NCI-H1417 (cell line): ENCODE results near the gene GBA2.
A peak's percentile ranks its signal among the peaks of the same experiment; 100 is the strongest.

Experiments used
- DNase-seq, 3 experiments: peaks; one replicate each; lab custom pipeline; 2025; lab: John Stamatoyannopoulos, UW

Gene GBA2

DNA sequence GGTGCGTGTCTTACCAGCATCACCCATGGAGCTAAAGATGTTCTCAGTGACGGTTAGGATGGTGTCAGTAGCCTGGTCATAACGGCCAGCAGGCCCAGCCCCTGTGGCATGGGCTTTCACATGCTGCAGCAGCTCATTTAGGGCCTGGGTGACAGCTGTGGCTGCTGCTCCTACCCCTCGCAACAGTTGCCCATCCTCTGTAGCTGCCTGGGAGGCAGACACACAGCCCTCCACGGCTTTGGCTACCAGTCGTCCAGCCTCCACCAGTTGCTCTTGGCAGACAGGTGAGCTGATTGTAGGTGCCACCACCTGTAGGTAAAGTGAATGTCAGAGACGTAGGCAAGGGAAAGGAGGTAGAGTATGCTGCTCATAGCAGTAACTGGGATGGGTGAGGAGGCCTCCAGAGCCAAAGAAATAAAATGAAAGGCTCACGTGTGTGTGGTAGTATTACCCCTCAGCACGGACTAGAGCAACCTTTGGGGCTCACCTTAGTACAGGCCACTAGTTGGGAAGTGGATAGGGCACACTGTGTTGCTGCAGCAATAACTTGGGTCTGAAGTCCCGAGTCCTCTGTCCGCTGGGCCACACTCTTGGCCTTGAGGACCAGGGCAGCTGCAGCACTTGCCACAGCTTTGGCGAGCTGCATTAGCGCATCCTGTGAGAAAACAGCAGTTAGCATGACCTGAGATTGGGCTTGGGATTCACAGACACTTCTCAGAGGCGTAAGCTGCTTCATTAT, 31.7 kb downstream of the GBA2 start:
- DNase-seq, result no peak

DNA sequence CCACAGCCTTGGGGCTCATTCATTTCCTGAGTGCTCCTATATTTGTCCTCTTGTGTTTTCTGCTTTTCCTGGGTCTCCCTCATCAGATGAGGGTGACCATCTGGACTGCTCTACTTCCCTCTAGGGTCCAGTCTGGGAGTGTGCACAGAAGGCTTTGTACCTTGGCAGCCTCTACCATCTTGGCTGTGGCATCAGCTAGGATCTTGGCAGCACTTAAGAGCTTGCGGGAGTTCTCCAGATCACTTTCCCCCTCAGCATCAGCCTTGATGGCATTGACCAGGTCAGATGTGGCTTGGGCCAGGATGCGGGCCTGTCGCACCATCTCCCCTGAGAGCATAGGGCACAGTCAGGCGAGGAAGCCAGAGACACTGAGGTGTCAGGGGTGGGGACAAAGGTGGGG, 32.8 kb downstream of the GBA2 start:
- DNase-seq, result no peak

DNA sequence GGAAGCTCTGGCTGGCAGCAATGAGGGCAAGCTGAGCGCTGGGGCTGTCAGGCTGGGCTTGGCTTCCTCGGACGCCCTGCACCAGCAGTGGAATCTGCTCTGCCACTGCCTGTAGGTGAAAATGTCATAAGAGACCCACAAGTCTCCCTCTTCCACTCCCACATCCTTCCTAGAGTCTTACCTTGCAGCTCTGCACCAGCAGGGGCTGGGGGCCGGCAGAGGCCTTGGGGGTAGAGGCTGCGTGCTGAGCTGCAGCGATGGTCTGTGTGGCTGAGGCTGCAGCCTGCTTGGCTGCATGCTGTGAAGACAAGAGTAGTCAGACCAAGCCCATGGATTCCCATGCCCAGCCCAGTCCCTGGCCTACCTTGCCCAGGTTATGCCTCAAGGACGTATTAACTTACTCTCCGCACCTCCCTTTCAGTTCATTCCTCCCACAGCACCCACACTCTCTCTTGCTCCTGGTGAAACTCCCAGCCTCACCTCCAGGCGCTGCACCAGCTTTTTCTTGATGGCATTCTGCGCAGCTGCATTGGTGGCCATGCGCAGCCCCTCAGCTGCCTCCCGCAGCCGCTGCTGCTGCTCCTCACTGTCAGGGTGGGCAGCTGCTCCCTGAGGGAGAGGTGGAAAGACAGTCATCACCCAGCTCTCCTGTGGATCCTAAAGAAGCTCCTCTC, 34.3 kb downstream of the GBA2 start:
- no peak for DNase-seq

DNA sequence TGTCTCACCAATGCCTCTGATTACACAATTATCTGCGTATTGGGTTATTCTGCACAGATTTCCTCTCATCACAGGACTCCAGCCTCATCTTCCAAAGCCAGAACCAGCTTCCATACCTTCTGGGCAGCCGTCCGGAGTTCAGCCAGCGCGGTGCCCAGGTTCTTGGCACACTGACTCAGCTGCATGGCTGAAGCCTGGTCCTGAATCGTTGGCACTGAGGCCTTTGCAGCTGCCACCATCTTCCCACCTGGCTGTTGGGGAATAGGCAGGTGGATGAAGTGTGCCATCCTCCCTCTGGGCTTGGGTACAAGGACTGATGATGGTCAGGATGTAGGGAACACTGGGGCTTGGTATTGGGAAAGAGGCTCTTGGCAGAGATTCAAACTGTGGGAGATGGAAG, 34.9 kb downstream of the GBA2 start:
- no peak for DNase-seq

DNA sequence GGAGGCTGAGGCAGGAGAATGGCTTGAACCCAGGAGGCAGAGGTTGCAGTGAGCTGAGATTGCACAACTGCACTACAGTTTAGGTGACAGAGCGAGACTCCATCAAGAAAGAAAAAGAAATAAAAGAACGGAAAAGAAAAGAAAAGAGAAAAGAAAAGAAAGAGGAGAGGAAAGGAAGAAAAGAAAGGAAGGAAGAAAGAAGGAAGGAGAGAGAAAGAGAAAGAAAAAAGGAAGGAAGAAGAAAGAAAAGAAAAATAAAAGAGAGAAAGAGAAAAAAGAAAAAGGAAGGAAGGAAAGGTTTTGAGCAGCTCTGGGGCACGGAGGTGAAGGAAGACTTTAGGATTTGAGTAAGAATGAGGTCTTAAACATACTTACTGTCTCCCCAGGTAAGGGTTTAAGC, 35.5 kb downstream of the GBA2 start:
- DNase-seq, result no peak

DNA sequence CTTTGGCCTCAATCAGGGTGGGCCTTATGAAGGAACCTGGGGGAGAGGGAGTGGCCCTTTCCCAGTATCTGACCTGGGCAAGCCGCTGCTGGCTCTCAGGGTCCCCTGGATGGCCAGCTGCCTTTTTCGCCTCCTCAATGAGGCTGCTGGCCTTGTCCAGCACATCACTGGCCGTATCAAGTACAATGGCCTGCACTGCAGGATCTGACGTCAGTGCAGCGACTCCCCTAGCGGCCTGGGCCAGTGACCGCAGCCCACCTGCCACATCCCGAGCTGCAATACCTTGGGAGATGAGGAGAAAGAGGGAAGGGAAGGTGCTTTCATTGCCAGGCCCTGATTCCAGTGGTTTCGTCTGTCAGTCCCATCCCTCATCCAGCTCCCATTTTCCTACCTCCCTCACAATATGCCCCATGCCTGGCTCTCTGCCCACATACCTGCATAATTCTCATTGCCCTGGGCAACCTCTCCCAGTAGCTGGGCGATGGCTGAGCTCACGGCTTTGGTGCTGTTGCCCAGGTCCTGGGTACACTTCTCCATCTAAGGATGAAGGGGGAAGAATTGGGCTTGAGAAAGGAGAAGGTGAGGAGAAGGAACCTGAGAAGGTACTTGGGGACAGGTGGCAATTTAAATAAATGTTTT, 36.1 kb downstream of the GBA2 start:
- no peak for DNase-seq

DNA sequence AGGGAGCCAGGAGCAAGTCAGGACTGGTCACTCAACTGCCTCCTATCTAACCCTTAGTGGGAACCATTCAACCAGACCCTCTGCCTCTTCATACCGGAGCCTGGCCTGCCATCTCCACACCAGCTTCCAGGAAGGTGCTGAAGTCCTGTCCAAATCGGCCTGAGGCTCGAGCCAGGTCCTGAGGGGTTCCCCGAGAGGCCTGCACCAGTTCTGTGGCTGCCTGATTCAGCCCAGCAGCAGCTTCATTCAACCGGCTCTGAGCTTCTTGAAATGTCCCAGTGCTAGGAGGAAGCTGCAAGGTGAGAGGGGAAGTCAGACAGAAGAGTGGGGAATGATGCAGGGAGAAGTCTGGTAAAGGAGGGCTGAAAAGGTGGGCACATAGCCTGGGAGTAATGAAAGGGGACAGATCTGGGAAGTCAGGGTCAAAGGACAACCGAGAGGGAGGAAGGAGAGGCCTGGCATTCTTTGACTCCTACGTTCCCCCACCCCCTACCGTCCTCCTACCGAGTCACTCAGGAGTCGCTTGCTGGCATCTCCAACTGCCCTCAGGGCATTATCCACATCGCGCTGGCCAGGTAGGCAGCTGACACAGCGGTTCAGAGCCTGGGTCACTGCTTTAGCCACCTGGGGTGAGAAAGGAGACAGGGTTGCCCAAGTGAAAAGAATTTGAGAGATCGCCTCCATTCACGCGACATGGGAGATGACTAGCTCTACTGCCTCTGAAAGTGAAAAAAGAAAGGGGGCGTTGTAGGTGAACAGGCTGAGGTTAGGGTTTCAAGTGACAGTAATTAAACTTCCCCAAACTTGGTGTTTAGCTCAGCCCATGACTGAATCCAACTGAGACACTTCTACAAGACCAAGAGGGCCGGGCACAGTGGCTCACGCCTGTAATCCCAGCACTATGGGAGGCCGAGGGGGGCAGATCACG, 37.3 kb downstream of the GBA2 start:
- no peak for DNase-seq

DNA sequence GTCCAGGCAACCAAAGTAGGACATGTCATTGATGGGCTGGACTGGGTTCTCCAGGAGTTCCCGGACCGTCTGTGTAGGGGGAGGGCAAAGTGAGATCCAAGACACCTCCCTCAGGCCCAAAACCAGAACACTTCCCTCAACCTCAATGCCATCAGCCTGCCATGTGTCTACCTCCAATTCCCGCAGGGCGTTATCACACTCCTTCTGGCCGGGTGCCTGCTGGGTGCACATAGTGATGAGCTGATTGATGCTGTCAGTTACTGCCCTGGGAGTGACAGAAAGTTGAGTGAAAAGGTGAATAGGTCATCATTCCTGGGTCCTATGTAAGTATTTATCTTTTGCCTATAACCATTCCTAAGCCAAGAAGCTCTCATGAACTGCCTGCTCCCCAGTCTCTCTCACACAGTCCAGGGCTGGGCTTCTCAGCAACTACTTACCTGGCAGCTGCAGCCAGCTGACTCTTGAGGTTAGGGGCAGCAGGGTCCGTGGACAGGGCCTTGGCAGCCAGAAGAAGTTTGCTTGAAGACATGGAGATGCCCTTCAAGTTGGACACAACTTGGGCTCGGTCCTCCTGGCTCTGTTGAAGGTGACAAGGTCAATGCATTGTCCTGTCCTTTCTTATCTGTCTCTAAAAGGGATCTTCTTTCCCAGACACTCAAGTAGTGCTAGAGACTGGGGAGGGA, 38.1 kb downstream of the GBA2 start:
- DNase-seq, result no peak

DNA sequence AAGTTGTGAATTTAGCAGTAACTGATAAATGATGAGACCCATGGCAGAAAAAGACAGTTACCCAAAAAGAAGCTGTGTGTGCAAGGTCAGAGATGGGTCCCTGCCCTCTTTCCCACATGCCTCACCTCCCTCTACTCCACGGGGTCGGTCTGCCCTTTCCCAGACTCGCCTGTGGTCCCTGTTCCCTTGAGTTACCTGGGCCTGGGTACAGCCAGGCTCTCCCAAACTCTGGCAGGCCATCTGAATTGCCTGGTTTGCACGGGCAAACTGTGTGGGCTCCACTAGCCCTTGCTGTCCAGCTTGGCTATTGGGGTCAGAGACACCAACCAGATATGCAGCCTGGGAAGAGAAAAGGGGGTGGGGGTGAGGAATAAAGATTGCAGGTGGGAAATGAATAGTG, 40.9 kb downstream of the GBA2 start:
- no peak for DNase-seq

DNA sequence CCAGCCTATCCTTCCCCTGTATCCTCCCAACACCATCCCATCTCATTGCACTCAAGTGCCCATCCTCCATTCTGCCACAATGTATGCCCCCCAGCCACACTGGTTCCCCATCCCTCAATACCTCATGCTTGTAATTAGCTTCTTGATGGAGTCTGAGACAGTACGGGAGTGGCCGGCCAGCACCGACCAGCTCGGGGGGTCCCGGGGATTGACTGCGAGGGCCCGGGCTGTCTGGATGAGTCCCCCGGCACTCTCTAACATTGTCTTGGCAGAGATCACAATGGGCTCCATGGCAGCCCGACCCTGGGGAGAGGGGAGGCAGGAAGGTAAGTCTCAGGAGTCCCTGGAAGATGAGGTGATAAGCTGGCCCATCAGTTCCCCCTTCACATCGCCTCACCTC, 42.1 kb downstream of the GBA2 start:
- no peak for DNase-seq

DNA sequence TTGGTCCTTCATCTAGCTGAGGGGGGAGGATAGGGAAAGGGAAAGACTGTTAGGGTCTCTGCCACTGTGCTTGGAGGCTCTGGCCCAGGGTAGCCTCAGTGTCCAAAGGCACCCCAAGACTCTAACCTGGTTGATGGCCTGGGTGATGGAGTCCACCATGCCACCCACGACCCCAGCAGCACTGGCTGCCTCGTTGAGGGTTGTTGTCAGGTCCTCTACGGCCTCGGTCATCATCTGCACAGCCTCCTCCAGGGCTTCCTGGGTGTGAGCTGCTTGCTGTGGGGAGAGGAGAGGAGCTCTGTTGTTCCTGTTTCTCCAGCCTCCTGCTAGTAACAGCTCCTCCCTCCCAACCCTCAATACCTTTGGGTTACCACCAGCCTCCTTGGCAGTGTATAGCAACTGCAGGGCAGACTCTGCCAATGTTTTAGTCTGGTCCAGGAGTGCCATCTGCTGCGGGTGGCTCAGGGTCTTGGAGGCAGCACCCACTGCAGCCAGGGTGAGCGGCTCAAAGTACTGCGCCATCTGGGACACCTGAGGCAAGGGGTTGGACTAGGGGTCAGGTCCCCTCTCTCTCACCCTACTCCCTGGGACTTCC, 43.1 kb downstream of the GBA2 start:
- no peak for DNase-seq

DNA sequence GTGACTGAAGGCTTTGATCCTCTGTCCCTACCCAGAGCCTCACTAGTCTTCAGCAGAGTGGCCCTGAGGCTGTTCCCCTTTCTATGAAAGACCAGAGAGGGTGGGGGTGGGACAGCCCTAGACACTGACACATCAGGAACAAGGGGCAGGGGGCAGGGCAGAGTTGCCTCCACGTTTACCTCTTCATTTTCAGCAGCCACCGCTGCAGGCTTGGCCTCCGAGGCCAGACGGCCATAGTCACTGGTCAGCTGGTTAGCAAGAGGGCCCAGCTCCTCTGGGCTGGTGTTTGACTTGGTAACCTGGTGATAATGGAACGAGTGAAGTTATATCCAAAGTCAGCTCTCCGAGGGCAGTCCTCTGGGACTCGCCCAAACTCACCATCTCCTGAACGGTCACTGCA, 43.7 kb downstream of the GBA2 start:
- no peak for DNase-seq

DNA sequence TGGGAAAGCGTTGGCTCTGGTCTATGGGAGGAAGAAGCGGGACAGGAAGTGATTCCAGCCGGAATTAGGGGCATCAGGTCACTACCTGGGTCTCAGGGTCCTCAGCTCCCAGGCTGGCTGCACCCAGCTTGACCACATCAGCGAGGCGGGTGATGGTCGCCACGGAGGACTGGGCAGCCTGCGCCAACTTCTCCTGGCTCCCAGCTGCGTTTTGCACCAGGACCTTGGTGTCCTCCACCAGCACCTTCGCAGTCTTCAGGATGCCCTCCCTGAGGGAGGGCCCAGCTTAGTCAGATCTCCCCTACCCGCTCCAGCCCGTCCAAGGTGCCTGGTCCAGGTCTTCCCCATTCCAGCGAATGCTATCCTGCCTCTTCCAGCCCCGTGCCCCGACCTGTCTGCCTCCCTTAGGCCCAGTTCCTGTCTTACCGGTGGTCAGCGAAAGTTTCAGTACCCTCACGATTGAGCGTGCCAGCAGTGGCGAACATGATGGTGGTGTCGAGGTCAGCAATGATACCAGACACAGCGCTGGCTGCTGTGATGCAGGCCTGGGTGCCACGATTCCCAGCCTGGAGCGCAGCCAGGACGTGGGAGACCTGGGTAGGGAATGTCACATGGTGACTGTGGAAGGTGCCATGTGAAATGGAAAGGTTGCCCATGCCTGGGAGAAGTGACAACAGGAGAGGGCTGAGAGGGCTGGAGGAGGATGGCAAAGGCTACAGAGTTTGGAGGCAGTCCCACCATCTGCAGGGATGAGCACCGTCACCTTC, 44.9 kb downstream of the GBA2 start:
- no peak for DNase-seq

DNA sequence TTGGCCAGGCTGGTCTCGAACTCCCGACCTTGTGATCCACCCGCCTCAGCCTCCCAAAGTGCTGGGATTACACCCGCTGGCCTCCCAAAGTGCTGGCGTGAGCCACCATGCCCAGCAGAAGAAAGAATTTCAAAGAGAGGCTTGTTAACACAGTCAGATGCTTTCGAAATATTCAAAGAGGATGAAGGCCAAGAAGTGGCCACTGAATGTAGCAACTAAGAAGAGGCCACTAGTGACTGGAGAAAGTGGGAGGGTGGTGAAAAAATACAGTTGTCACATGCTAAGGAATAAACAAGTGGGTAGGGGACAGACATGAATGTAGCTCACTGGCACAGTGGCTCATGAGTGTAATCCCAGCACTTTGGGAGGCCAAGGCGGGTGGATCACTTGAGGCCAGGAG, 46.3 kb downstream of the GBA2 start:
- no peak for DNase-seq

DNA sequence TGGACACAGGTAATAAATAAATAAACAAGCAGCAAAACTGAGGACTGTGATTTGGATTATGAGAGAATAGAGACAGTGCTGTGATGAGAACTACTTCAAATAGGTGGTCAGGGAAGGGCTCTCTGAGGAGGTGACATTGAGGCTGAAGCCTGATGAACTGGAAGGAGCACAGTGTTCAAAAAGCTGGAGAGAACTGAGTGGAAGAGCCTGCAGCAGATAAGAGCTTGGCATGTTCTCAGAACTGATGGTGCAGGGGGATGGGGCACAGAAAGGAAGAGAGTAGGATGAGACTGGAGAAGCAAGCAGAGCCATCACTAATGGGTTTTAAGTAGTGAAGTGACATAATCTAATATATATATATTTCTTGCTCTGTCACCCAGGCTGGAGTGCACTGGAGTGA, 48.1 kb downstream of the GBA2 start:
- no peak for DNase-seq

DNA sequence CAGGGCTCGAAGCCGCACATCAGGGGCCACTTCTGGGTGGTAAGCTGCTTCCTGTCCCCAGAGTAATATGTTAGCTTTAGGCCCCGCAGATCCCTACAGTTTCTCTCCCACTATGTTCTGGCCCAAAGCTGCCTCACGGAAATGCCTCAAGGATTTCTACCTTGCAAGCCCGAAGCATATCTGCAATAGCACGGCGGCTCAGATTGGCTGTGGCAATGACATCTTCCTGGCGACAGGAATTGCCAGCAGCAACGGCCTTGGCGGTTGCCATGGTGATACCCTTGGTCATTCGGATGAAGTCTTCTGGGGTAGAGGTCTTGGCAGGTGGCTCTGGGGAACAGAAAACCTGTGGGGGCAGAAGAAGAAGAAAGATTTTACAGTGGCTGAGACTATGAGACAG, 49.0 kb downstream of the GBA2 start:
- DNase-seq, result no peak

DNA sequence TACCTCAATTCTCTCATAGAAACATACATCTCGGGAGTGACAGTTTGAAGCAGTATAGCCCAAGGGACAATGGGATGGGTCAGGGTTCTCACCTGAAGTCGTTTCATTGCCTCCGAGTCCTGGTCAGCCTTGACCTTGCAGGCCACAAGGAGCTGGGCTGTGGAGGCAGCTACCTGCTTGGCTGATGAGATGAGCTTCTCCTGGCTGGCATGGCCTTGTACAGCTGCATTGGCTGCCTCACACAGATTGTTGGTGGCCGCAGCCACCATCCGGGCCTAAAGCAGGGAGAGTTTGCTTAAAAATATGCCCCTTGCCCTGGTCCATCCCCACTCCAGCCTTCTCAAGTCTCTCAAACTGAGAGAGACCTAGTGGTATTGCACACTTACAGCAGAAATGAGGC, 50.8 kb downstream of the GBA2 start:
- no peak for DNase-seq

DNA sequence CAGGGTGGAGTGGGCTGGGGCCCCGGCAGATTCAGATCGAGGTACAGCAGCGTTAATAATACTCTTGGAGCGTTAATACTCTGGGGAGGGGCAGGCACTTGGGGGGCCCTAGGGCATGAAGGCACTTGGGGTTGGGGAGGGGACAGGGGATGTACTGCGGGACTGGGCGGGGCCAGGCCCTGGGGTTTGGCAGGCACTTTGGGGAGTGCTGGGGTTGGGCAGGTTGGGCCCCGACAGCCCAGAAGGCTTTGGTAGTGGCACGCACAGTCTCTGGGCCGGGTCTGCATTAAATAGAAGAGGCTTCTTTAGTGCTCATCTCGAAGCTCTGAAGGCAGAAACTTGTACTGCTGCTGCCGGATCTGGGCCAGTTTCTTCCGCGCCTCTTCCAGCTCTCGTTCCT, 51.5 kb downstream of the GBA2 start:
- DNase-seq, result no peak

DNA sequence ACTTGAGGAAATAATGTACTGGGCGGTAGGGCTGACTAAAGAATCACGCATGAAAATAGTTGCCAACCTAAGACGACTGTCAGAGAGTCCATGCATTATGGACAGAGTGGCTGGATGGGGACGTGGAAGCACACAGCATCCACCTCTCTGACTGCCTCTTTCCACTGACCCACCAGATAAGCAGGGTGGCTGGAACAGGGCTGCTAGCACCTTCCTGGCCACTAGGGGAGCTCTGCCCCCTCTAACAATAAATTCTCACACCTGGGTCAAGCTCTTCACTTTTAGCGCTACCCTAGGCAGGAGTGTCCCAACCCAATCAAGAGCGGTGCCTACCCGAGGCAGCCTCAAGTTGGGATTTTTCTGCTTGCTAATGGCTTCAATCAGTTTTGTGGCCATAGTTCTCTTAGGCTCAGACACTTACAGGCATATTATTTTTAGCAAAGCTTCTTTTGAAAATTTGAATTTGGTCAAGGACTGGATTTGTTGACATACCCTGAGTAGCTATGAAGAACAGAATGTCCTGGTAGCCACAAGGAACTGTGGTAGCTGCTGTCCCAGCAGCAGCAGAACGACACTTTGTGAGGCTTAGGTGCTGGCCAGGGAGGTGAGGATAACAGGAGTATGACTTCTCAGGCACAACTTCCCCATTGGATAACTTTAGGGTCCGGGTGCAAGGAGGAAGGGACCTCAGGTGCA, 52.4 kb downstream of the GBA2 start:
- peak; percentile 10 to 31 (median 21) for DNase-seq

DNA sequence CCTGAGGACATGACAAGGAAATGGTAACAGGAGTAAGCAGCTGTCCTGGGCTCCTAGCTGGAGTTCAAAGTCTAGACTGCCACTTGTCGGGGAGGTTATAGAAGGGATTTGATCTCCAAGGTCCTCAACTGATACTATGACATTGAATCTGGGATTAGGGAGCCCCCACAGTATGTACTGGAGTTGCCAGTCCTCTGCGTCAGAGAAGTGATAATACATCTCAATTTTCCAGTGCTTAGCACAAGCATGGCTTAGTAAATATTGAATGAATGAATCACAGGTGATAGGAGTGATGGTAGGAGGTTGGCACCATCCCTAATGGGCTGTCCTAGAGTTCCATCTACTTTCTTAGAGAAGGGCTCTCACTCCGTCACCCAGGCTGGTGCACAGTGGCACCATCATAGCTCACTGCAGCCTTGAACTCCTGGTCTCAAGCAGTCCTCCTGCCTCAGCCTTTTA, 53.1 kb downstream of the GBA2 start:
- no peak for DNase-seq
